Upper lobe of left lung (tissue), 4 donors: Measurements from ENCODE around the gene PRF1.

ENCODE experiments used
- CTCF ChIP-seq, 6 experiments: fragments of 450-650 bp in 4 of 6; fragments of 200-600 bp in 2 of 6; sonication (generic) in 2 of 6; IDR thresholded peaks; one replicate each; pipeline ENCODE4 v1.5.1; 2016 to 2019; ENCODE audit warnings: antibody characterized with exemption in 6 of 6
- EP300 ChIP-seq, 4 donors: sonication (generic); formaldehyde crosslinking; IDR thresholded peaks; one replicate each; pipeline ENCODE4 v1.5.1; 2017; ENCODE audit warnings: antibody characterized with exemption in 4 of 4, control low read depth in 2 of 4
- POLR2A ChIP-seq, 4 donors: fragments of 450-650 bp; IDR thresholded peaks; one replicate each; pipeline ENCODE4 v1.5.1; 2016 to 2017; ENCODE audit warnings: antibody characterized with exemption in 4 of 4, mild to moderate bottlenecking in 2 of 4
- POLR2AphosphoS5 ChIP-seq, 2 donors: sonication (generic); formaldehyde crosslinking; IDR thresholded peaks; one replicate each; pipeline ENCODE4 v1.5.1; 2017; ENCODE audit warnings: antibody characterized with exemption in 2 of 2

DNA sequence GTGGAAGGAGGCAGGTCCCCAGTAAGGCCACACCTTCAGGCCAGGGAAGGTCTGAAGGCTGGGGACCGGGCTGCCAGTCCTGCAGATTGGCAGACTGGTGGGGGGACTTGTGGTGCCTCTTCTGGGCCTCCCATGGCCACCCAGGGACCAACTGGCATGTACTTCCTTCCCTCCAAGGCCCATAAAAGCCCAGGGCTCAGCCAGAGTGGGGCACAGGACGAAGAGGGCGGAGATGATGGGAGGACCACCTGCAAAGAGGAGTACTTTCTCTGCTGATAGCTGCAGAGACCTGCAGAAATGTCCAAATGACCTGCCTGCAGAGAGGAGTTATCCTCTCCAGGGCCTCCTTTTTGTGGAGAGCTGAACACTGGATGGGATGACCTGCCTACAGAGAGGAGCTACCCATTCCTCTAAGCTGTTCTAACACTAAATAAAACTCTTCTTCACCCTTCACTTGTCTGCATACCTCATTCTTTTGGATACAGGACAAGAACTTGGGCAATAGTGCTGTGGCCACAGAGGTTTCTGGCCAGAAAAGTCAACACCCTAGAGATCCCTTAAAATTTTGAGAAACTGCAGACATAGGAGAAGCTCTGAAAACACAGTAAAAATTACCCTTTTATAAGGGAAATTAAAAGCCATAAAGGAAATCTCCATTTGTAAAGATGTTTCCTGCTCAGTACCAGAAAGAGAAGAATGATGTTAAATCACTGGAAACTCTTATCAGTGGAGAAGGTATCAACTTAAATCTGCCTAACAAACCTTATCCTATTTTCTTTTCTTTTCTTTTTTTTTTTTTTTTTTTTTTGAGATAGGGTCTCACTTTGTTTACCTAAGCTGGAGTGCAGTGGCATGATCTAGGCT is 20.7 kb upstream of the PRF1 start:
- TF ChIP-seq CTCF (IDR thresholded peaks at IDR 0.05) (no peak), POLR2AphosphoS5 (IDR thresholded peaks at IDR 0.05) (no peak), POLR2A (IDR thresholded peaks at IDR 0.05) (no peak), EP300 (IDR thresholded peaks at IDR 0.05) (no peak)
